Measurements from ENCODE around the gene L3HYPDH. TPM values are rescaled to one million over a fixed set of nuclear protein-coding genes. Genes with fewer than 3 reads are reported as not detected.
A peak's percentile ranks its signal among the peaks of the same experiment; 100 is the strongest.

L3HYPDH gene
- total RNA-seq, 2 donors from 2014 or later: 15.5 to 16.4 TPM

DNA sequence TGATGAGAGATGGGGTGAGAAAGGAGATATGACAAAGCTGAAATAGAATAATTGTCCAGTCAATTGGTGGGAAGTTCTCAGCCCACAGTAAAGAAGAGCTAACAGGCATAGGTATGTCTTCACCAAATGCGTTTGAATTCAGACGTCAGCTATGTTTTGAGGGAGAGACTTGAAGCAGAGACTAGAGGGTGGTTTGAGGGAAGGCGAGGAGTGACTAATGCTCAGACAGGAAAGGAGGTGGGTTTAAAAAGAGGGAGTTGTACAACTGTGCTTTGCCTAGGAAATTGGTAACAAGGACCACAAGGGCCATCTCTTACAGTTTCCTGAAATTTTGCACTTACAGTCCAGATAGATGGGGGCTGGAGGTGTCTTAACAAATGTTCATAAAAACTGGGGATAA, 6.5 kb upstream of the L3HYPDH start:
- Mint-ChIP-seq H3K4me3 (no peak overlapping the region), H3K36me3 (ENCODE audit: low read depth) (peaks cover 93% of the 10 kb centered on the region), H3K4me1 (peaks cover 27% of the 10 kb centered on the region), H3K27ac (peak overlapping the region; percentile 11), H3K27me3 (no peaks in the 10 kb centered on the region), H3K9me3 (no peaks in the 10 kb centered on the region)
- ATAC-seq (replicated peaks): no peak

DNA sequence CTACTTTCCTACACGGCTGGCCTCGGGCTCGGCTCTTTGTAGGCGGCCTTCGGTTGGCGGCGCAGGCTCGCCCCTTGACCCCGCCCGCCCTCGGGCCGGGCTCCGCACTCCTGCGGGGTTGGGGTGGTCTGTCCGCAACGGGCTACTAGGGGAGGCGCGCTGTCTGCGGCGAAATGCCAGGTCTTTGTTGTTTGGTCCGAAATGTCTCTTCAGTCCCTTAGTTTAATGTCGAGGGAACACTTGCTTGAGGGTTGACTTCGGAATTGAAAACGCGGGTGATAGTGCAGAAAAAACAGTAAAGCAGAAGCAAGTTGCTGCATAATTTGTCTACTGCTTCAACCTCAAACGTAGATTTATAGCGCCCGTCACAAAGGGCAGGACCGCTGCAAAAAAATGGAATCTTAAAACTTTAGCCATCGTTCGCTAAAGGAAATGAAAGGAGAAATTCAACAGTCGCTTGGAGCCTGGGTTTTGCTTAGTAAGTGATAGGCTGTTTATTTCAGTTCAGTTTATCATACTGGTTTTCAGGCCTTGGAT, 499 bp upstream of the L3HYPDH start:
- peak; percentile 61 for ATAC-seq (replicated peaks)
- Mint-ChIP-seq H3K4me3 (peak overlapping the region; percentile 86), H3K36me3 (ENCODE audit: low read depth) (peaks cover 42% of the 10 kb centered on the region), H3K27me3 (no peaks in the 10 kb centered on the region), H3K27ac (peak overlapping the region; percentile 88), H3K9me3 (no peaks in the 10 kb centered on the region), H3K4me1 (peaks cover 46% of the 10 kb centered on the region)

DNA sequence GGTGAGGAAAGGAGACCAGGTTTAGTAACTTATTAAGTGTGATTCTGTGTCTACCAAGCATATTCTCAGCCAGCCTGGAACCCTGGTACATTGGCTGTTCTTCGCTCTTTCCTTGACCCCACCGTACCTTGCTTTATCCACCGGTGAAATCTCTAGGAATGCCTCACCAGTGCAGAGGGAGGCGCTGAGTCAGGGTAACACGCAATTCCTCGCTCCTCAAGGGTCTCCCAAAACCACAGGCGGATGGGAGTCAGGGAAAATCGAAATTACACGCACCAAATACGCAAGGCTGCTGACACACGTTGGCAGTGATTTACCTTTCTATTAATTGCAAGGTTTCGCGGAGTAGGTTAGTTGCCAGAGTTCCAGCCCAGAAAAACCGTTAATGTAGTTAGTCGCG, 845 bp downstream of the L3HYPDH start:
- Mint-ChIP-seq H3K27ac (peak overlapping the region; percentile 88), H3K27me3 (no peaks in the 10 kb centered on the region), H3K4me1 (peaks cover 35% of the 10 kb centered on the region), H3K9me3 (no peaks in the 10 kb centered on the region), H3K4me3 (peak overlapping the region; percentile 86), H3K36me3 (ENCODE audit: low read depth) (peaks cover 38% of the 10 kb centered on the region)
- no peak for ATAC-seq (replicated peaks)

DNA sequence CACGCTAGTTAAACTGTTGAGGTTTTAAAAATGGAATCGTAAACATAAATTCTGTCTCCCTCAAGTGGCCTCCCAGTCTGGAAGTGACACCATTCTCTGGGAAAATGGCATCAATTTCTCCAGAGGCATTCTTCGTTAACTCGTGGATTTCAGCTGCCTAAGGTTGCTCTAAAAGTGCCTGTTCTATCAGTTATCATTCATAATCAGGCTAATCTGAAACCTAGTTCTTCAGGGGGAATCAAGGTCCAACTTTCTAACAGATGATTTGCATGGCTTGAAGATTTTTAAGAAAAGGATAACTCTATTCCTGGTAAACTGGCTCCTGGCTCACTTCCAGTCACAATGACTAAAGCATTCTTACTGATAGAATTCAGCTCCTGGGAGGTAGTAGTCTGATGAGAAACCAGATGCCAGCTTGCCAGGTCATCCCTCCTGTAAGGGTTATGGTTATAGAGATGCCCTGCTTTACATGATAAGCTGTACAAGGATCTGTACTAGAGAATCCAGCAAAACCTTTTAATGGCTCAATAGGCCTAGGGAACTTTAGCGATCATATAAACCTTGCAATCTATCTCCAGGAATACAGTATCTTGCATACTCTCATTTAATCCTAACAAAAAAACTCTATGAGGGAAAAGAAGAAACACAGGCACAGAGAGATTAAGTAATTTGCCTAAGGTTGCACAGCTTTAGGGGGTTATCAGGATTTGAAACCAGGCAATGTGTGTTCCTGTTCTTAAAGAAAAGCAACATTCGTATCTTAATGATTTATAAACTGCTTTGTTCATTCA, 1.5 kb downstream of the L3HYPDH start:
- Mint-ChIP-seq H3K27me3 (no peaks in the 10 kb centered on the region), H3K4me1 (peaks cover 31% of the 10 kb centered on the region), H3K36me3 (ENCODE audit: low read depth) (peaks cover 33% of the 10 kb centered on the region), H3K27ac (peak overlapping the region; percentile 88), H3K4me3 (peak overlapping the region; percentile 86), H3K9me3 (no peaks in the 10 kb centered on the region)
- no peak for ATAC-seq (replicated peaks)

DNA sequence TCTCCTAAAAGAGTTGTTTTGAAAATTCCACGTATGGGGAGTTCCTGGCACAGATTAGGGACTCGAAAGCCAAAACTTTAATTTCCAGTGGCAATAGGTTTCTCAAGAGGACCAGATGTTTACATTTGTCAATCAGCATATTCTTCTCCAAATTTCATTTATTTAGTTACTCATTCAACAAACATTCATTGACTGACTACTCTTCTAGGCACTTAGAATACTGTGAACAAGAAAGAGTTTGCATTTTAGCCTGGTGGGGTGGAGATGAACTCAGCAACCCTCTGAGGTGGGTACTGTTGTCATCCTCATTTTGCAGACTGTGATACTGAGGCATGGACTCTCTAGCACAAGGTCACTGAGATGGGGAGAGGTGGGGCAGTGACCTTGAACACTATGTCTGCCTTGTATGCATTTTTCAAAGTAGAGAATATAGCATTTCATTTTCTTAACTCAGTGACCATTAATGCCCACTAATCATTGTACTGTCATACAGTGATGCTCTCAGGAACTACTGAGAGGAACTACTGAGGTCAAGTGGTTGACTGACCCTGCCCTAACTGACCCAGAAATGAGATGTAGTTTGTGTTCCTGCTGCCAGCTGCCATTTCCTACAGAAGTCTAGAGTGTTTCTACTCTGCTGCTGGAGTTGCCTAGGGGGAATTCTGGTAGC, 2.2 kb downstream of the L3HYPDH start:
- peak overlapping the region; percentile 86 for H3K4me3 Mint-ChIP-seq
- ATAC-seq (replicated peaks): no peak
- no peaks in the 10 kb centered on the region for H3K9me3 Mint-ChIP-seq
- H3K36me3 Mint-ChIP-seq (ENCODE audit: low read depth): peaks cover 34% of the 10 kb centered on the region
- H3K27ac Mint-ChIP-seq: peak overlapping the region; percentile 58
- peaks cover 31% of the 10 kb centered on the region for H3K4me1 Mint-ChIP-seq
- H3K27me3 Mint-ChIP-seq: no peaks in the 10 kb centered on the region

- Mint-ChIP-seq H3K4me3 (peak overlapping the region; percentile 86), H3K27ac (peak overlapping the region; percentile 61), H3K4me1 (peaks cover 31% of the 10 kb centered on the region), H3K27me3 (no peaks in the 10 kb centered on the region), H3K9me3 (no peaks in the 10 kb centered on the region), H3K36me3 (ENCODE audit: low read depth) (peaks cover 34% of the 10 kb centered on the region)
- no peak for ATAC-seq (replicated peaks)
Measured at GRCh38 chr14:59481407-59481806, 2.8 kb downstream of the L3HYPDH start.

GRCh38 chr14:59480166-59480565, 4.0 kb downstream of the L3HYPDH start:
- peaks cover 44% of the 10 kb centered on the region for H3K36me3 Mint-ChIP-seq (ENCODE audit: low read depth)
- no peak for ATAC-seq (replicated peaks)
- H3K4me3 Mint-ChIP-seq: peak overlapping the region; percentile 86
- H3K27me3 Mint-ChIP-seq: no peaks in the 10 kb centered on the region
- H3K4me1 Mint-ChIP-seq: peaks cover 31% of the 10 kb centered on the region
- no peaks in the 10 kb centered on the region for H3K9me3 Mint-ChIP-seq
- peak overlapping the region; percentile 61 for H3K27ac Mint-ChIP-seq

DNA sequence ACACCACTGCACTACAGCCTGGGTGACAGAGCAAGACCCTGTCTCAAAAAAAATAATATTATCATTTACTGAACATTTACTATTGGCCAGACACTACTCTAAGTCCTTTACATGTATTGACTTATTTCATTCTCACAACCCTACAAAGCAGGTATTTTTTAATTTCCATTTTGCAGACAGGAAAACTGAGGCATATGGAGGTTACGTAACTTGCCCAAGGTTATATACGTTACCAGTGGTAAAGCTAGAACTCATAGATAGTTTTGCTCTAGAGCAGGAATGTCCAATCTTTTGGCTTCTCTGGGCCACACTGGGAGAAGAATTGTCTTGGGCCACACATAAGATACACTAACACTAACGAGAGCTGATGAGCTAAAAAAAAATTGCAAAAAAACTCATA, 5.7 kb downstream of the L3HYPDH start:
- no peak overlapping the region for H3K27ac Mint-ChIP-seq
- no peak for ATAC-seq (replicated peaks)
- no peaks in the 10 kb centered on the region for H3K27me3 Mint-ChIP-seq
- no peaks in the 10 kb centered on the region for H3K9me3 Mint-ChIP-seq
- peaks cover 31% of the 10 kb centered on the region for H3K4me1 Mint-ChIP-seq
- peaks cover 57% of the 10 kb centered on the region for H3K36me3 Mint-ChIP-seq (ENCODE audit: low read depth)
- H3K4me3 Mint-ChIP-seq: no peak overlapping the region

- Mint-ChIP-seq H3K4me3 (no peak overlapping the region), H3K27me3 (no peaks in the 10 kb centered on the region), H3K36me3 (ENCODE audit: low read depth) (peaks cover 64% of the 10 kb centered on the region), H3K4me1 (peaks cover 9% of the 10 kb centered on the region), H3K27ac (no peak overlapping the region), H3K9me3 (no peaks in the 10 kb centered on the region)
- ATAC-seq (replicated peaks): no peak
Measured at GRCh38 chr14:59475709-59476108, 8.5 kb downstream of the L3HYPDH start.

DNA sequence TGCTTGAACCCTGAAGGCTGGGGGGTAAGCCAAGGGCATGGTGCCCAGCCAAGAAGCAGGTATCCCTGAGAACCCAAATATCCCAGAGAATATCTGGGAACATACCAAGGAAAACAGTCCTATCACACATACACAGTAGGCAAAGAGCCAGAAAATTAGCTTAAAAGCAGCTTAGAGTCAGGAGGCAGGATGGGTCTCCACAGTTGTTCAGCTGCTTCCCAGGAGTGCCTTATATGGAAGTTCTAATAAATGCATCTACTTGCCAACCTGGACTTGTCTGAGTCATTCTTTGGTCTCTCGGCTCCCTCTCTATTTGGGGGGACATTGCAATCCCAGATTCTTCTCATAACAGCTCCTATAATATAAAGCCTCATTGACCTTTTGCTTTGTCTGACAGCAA, 10.0 kb downstream of the L3HYPDH start:
- Mint-ChIP-seq H3K27me3 (no peaks in the 10 kb centered on the region), H3K9me3 (no peaks in the 10 kb centered on the region), H3K4me3 (no peak overlapping the region), H3K36me3 (ENCODE audit: low read depth) (peaks cover 53% of the 10 kb centered on the region), H3K27ac (no peak overlapping the region), H3K4me1 (no peaks in the 10 kb centered on the region)
- ATAC-seq (replicated peaks): no peak

DNA sequence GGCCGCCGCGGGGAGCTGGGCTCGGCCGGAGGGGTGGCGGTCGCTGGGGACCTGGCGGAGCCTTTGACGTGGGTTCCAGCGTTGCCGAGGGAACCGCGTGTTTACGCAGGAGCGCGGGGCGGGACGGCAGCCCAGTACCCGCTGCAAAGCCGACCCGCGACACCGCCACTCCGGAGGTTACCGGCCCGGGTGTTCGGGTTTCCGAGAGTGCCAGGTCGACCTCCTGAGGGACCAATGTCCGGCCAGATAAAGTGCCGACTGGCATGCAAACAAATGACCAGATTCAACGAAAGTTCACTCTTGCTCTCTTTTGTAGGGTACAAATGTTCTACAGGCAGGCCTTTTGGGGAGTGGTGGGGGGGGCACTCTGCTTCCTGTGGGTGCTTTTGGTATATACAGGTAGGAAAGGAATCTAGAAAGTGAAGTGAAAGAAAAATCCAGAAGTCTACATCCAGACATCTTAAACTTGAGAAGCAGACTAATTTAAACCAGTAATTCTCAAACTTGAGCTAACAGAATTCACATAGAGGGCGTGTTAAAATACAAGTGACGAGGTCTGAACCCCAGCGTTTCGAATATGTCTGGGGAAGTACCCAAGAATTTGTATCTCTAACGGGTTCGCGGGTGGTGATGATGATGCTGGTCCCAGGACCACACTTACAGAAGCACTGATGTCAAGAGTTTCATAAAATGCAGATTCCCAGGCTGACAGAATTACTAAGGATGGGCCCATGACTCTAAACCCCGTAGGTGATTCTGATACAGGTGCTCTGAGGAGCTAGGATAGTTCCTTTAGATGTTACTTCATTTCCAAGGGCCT, 18.7 kb downstream of the L3HYPDH start, which contains the start of gene GPR135:
Gene GPR135 (minus strand): TSS at position 65 of the 820 bp plus-strand sequence. CDS start 154 bp downstream, outside the sequence.
- peak within 1 kb of the TSS; percentile 82 for H3K4me3 Mint-ChIP-seq
- H3K36me3 Mint-ChIP-seq (ENCODE audit: low read depth): no peaks in the 10 kb centered on the region
- H3K27ac Mint-ChIP-seq: no peak within 1 kb of the TSS
- H3K9me3 Mint-ChIP-seq: no peaks in the 10 kb centered on the region
- H3K27me3 Mint-ChIP-seq: no peaks in the 10 kb centered on the region
- ATAC-seq (replicated peaks): peak; percentile 34
- H3K4me1 Mint-ChIP-seq: no peaks in the 10 kb centered on the region

DNA sequence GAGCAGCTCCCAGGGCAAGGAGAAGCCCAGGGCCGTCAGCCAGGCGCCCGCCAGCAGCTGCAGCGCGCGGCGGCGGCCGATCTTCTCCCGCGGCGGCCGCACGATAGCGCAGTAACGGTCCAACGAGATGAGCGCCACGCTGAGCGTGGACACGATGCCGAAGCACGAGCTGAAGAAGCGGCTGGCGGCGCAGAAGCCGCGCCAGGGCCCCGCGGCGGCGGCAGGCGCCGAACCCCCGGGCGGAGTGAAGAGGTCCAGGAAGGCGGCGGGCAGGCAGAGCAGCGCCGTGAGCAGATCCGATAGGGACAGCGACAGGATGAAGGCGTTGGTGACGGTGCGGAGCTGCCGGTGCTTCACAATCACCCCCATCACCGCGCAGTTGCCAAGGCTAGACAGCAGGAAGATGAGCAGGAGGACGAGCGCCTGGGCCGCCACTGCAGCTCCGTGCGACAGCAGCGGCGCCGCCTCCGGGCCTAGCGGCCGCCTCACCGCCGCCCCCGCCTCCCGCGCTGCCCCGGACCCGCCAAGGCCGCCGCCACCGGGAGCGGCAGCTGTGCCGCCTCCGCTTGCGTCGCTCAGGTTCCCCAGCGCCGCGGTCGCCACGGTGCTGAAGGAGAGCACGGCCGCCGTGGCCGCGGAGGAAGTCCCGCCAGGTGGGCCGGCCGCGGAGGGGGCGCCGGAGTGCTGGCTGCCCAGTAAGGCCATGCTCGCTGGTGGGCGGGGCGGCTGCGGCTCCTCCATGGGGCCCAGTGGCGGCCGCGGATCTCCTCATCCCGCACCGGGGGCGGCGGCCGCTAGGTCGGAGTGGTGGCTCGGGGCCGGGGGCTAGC, 19.5 kb downstream of the L3HYPDH start:
- peak; percentile 76 for ATAC-seq (replicated peaks)

DNA sequence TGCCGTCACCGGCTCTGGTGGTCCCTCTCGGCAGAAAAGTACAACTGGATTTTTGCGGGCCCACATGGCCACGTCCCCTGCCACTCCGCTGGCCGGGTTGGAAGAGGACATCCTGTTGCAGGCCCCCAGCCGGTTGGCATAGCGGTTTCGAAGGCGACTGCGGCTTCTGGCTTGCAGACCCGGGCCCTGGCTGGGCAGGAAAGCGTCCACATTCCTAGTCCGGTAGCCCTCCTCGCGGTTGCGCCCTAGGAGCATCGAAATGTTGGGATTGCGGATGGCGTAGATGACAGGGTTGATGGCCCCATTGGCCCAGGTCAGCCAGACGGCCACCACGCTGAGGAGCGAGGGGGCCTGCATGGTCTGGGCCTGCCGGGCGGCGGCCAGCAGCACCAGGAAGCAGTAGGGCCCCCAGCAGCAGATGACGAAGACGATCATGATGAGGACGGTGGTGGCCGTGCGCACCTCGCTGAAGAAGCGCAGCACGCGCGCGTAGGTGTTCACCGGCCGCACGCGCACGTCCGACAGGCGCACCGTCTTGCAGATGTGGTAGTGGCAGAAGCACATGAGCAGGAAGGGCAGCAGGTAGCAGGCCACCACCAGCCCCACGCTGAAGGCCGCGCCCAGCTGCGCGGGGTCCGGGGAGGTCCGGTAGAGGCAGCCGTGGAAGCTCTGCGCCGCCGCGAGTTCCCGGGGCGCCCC, 20.3 kb downstream of the L3HYPDH start:
- no peak overlapping the region for H3K27ac Mint-ChIP-seq
- ATAC-seq (replicated peaks): peak; percentile 68

More for the DNA sequence above, 19.5 kb downstream of the L3HYPDH start:
- no peaks in the 10 kb centered on the region for H3K27me3 Mint-ChIP-seq
- H3K36me3 Mint-ChIP-seq (ENCODE audit: low read depth): no peaks in the 10 kb centered on the region
- no peaks in the 10 kb centered on the region for H3K9me3 Mint-ChIP-seq
- H3K27ac Mint-ChIP-seq: no peak overlapping the region
- peak overlapping the region; percentile 82 for H3K4me3 Mint-ChIP-seq
- no peaks in the 10 kb centered on the region for H3K4me1 Mint-ChIP-seq

More for the DNA sequence above, 20.3 kb downstream of the L3HYPDH start:
- Mint-ChIP-seq H3K4me1 (no peaks in the 10 kb centered on the region), H3K4me3 (peak overlapping the region; percentile 82), H3K27me3 (no peaks in the 10 kb centered on the region), H3K9me3 (no peaks in the 10 kb centered on the region), H3K36me3 (ENCODE audit: low read depth) (no peaks in the 10 kb centered on the region)

Data from activated T-helper 17 cell treated with anti-CD3 and anti-CD28 coated beads, Interleukin-2, amount 50 U/mL, for 72 hours (primary cell).